HL-60 (cell line): Measurements from ENCODE around the gene SPINK4.

Experiments
- CTCF ChIP-seq: IDR thresholded peaks from one replicate; pipeline ENCODE4 v1.5.1; 2011; ENCODE audit warnings: low read length, control low read depth, inconsistent platforms; ENCODE audit not compliant: insufficient read depth
- GABPA ChIP-seq: IDR thresholded peaks from 2 replicates; pipeline ENCODE4 v1.6.1; 2012; ENCODE audit warnings: low read depth
- POLR2AphosphoS5 ChIP-seq: IDR thresholded peaks from 2 replicates; pipeline ENCODE4 v1.6.1; 2012; ENCODE audit warnings: low read depth

- no peak for TF ChIP-seq CTCF
- TF ChIP-seq POLR2AphosphoS5: no peak
- no peak for TF ChIP-seq GABPA
Observed at GRCh38 chr9:33273266-33273971, 33.5 kb downstream of the SPINK4 start.
